Measurements from ENCODE around the gene ZNF148. TPM values are rescaled to one million over a fixed set of nuclear protein-coding genes. Genes with fewer than 3 reads are reported as not detected.

Gene ZNF148
- total and polyA plus RNA-seq, 2 of the 4 experiments (the other 2 are of a cell fraction): 9.4 to 65.2 TPM

DNA sequence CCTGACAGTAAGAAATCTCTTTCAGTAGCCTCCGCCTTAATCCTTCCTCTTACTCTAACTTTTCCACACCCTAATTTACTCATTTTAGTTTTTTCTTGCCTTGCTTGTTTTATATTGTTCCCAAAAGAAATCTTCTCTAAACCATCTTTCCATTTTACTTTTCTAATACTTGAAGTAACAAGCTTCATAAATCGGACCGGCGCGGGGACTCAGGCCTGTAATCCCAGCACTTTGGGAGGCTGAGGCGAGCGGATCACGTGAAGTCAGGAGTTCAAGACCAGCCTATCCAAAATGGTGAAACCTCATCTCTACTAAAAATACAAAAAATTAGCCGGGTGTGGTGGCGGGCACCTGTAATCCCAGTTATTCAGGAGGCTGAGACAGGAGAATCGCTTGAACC lies 17.3 kb downstream of the ZNF148 start:
- Histone ChIP-seq H3K36me3 (ENCODE audit: control insufficient read depth, insufficient read depth, low read length) (no peaks in the 10 kb centered on the region), H3K18ac (ENCODE audit: low read depth, low read length) (no peak overlapping the region), H3K23ac (ENCODE audit: low read depth, low read length) (peak overlapping the region; percentile 71; the same call in 1 of the 2 replicates), H3K4ac (ENCODE audit: low read depth, low read length) (no peak overlapping the region), H2BK20ac (ENCODE audit: low read depth, low read length) (no peak overlapping the region), H3K9ac (ENCODE audit: low read depth, low read length) (peak overlapping the region; percentile 73; the same call in 1 of the 2 replicates), H3K9me1 (ENCODE audit: insufficient read depth, low read length) (0 out of 2 replicates have a peak, but pooled peaks cover 3% of the 10 kb centered on the region), H3K27ac (ENCODE audit: insufficient read depth, low read length) (no peak overlapping the region), H2AK5ac (ENCODE audit: low read depth, low read length) (no peak overlapping the region), H4K91ac (ENCODE audit: insufficient read depth, low read depth, low read length) (no peak overlapping the region), H2BK15ac (ENCODE audit: low read depth, low read length) (no peak overlapping the region), H3K27me3 (ENCODE audit: control insufficient read depth, insufficient read depth, low read length) (no peaks in the 10 kb centered on the region), H4K5ac (ENCODE audit: low read depth, low read length) (no peak overlapping the region), H4K20me1 (ENCODE audit: insufficient read depth, low read length) (peaks cover 73% of the 10 kb centered on the region), H4K8ac (ENCODE audit: low read depth in 2 of 2, low read length in 2 of 2) (peak overlapping the region; percentile 29 to 85; a peak in 3 of 4 replicates), H3K79me1 (ENCODE audit: low read depth in 1 of 2, low read length in 2 of 2) (peaks cover 20 to 77% of the 10 kb centered on the region in 2 experiments; a peak in 3 of 4 replicates), H3K9me3 (ENCODE audit: control insufficient read depth, insufficient read depth, low read length) (no peaks in the 10 kb centered on the region), H2BK5ac (ENCODE audit: low read depth, low read length, poor library complexity, severe bottlenecking) (peak overlapping the region; percentile 53), H3K4me1 (ENCODE audit: control insufficient read depth, insufficient read depth, low read length) (no peaks in the 10 kb centered on the region), H2AK9ac (replicated peaks; ENCODE audit: low read depth, low read length, poor library complexity) (no peak overlapping the region), H3K56ac (ENCODE audit: extremely low read depth, insufficient read depth, low read length) (peak overlapping the region; percentile 38; the same call in 1 of the 2 replicates), H2BK120ac (ENCODE audit: low read depth, low read length) (no peak overlapping the region), H3K4me3 (ENCODE audit: insufficient read depth, low read depth, low read length) (peak overlapping the region; percentile 54; the same call in 1 of the 2 replicates), H3K4me2 (ENCODE audit: low read depth, low read length) (peak overlapping the region; percentile 83; the same call in 1 of the 2 replicates), H3K14ac (replicated peaks; ENCODE audit: low read depth, low read length) (peak overlapping the region; percentile 44; the same call in 1 of the 2 replicates), H2AFZ (replicated peaks; ENCODE audit: low read length, poor library complexity) (no peak overlapping the region)
- ChIA-PET POLR2A (ENCODE audit: unreplicated experiment) (no interaction called here), CTCF (no interaction called here)
- ATAC-seq (ENCODE audit: low read depth) (no peak), DNase-seq (no peak)
- no TSS peak for BruUV-seq (replicated peaks)
- TF ChIP-seq CHD1 (IDR thresholded peaks at IDR 0.05; ENCODE audit: low read depth, low read length) (no peak), SMC3 (IDR thresholded peaks at IDR 0.05; ENCODE audit: low read depth, low read length) (no peak), CEBPB (IDR thresholded peaks at IDR 0.05; ENCODE audit: low read depth, low read length) (no peak), MAFK (IDR thresholded peaks at IDR 0.05; ENCODE audit: low read depth, low read length) (no peak), NFE2L2 (IDR thresholded peaks at IDR 0.05; ENCODE audit: low read depth, low read length) (no peak), USF2 (IDR thresholded peaks at IDR 0.05; ENCODE audit: low read depth, low read length) (no peak), RAD21 (IDR thresholded peaks at IDR 0.05; ENCODE audit: low read length) (no peak), POLR2A (IDR thresholded peaks at IDR 0.05; ENCODE audit: low read depth, low read length) (no peak), MAZ (IDR thresholded peaks at IDR 0.05; ENCODE audit: borderline replicate concordance, low read depth, low read length) (no peak), BHLHE40 (IDR thresholded peaks at IDR 0.05; ENCODE audit: low read depth, low read length) (no peak)
- intact Hi-C loops (cut with micrococcal nuclease): no loop called here
- in situ Hi-C loops (cut with MboI; ENCODE audit: low sequenced_read_pairs): no loop called here
- 100% methylated on average over 1 of the region's 11 CpGs; no CpG with 5 or more reads in 1 of the 2 experiments for WGBS, 2 experiments (ENCODE audit: extremely low coverage in 2 of 2, insufficient read length in 1 of 2)
- dilution Hi-C loops (cut with HindIII; ENCODE audit: low sequenced_read_pairs, unreplicated experiment): no loop called here

Measured in IMR-90 (cell line).